ENCODE data around the gene AAR2. TPM values are rescaled to one million over a fixed set of nuclear protein-coding genes. Genes with fewer than 3 reads are reported as not detected.

The AAR2 gene
- total RNA-seq, 2 experiments from 2014 or later = 25.3 to 27.8 TPM

- ChIA-PET CTCF (no interaction called here), POLR2A (no interaction called here)
Measured at GRCh38 chr20:36251426-36251825, 15.1 kb downstream of the AAR2 start.

DNA sequence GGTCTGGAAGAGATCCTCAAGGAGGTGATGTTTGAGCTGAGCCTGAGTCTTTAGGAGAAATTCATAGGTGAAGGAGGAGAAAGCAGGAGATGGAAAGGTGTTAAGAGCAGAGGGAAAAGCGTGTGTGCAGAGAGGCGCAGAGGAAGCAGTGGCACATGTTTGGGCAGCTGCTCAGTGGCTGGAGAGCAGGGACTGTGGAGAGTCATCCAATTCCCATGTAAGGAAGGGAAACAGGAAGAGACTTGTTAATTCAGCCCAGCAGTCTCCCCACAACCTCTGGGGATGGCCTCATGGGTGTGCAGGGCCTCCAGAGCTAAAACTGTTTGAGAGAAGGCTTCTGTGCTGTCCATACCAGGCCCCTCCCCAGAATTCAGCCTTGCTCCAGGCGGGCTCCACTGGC, 16.2 kb downstream of the AAR2 start:
- CTCF ChIA-PET = no interaction called here
- POLR2A ChIA-PET = no interaction called here

GRCh38 chr20:36253036-36253435, 16.8 kb downstream of the AAR2 start:
- ChIA-PET POLR2A (no interaction called here), CTCF (no interaction called here)

DNA sequence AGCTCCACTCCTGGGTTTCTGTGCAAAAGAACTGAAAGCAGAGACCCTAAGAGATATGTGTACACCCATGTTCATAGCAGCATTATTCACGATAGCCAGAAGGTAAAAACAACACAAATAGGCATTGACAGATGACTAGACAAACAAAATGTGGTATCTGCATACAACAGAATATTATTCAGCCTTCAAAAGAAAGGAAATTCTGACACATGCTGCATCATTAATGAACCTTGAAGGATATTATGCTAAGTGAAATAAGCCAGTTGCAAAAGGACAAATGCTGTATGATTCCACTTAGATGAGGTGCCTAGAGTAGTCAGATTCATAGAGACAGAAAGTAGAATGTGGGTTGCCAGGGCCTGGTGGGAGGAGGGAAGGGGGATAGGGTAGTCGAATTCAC, 17.8 kb downstream of the AAR2 start:
- ChIA-PET POLR2A (no interaction called here), CTCF (no interaction called here)

DNA sequence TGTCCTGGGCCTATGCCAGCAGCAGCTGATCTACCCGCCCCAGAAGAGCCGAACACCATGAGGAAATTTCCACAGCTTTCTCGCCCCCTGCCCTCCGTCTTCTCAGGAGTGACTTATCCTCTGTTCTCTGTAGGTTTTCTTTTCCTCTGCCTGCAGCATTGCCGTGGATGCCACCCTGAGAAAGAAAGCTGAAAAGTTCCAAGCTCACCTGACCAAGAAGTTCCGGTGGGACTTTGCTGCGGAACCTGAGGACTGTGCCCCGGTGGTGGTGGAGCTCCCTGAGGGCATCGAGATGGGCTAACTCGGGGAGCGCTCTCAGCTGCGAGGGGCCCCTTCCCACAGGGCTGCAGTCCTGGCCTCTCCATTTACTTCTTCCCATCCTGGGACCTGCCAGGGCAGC, 19.2 kb downstream of the AAR2 start:
- ChIA-PET POLR2A (no interaction called here), CTCF (no interaction called here)

- POLR2A ChIA-PET = no interaction called here
- CTCF ChIA-PET = no interaction called here
Measured at GRCh38 chr20:36259177-36260061, 23.1 kb downstream of the AAR2 start.

DNA sequence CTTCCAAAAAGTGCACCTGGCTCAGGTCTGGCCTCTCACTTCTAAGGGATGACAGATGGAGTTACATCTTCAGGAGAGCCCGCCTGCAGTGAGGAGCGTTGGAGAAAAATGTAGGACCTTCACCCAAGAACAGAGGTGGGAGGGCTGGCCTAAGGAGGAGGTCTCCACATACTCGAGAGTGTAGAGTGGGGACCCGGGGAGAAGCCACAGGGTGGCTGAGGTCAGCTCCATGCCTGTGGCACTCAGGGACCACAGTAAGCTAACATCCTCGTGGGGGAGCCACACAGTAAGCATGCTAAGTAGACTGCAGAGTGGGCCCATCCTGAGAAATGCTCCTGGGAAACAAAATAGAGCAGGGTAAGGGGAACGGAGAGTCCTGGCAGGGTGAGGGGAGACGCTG, 24.0 kb downstream of the AAR2 start:
- POLR2A ChIA-PET = no interaction called here
- CTCF ChIA-PET = no interaction called here

GRCh38 chr20:36261389-36262105, 25.3 kb downstream of the AAR2 start:
- ChIA-PET CTCF (no interaction called here), POLR2A (no interaction called here)

DNA sequence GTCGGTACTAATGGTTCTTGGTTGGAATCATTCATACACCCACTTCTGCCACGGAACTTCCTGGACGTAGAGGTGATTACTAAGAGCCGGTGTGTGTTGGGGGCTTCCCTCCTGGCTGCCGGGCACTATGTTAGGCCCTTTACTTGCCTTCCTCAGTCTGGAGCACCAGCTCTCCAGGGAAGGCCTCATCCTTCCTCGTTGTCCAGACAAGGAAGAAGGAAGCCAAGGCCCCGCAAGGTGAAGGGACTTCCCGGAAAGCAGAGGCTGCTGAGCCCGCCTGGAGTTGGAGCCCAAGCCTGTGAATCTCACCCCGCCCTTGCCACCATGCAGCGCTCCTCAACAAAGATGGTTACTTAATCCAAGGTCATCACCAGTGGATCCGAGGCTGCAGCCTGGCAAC, 26.2 kb downstream of the AAR2 start:
- POLR2A ChIA-PET = no interaction called here
- CTCF ChIA-PET = no interaction called here

DNA sequence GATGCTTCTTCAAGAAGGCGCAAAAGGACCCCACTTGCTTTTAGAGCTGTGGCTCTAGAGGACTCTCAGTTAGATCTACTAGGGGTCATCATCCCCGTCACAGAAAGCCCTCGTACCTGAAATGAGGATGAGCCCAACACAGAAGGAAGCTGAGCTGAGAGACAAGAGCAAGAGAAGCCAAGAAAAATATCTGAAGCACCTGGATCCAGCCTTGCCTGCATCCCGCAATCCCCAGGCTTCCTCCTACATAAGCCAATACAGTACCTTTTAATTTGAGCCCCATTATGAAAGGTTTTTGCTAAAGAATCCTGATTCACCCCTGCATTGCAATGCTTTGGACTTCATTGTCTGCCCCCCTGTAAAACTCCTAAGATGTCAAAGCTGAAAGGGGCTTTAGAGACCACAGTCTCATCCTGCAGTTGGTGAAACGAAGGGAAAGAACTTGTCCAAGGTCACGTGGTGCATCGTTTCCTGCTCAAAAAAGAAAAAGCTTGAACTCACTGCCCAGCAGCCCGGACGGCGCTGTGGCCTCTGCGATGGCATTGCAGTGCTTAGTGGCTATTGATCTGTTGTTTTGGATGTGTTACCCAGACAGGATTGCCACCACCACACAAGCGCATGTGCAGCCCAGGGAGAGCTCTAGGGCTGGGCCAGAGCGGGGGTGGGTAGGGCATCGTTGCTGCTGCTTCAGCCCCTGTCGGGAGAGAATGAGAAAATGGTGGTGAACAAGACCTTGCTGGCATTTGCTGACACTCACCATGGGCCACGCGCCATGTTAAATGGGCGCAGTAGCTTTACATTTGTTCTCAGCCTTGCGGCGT, 28.4 kb downstream of the AAR2 start:
- CTCF ChIA-PET = interaction anchor here (0.5 kb wide), 1 partner anchor 109 kb away, joined by 3 read pairs; no protein-coding TSS in a partner anchor
- POLR2A ChIA-PET = no interaction called here

- POLR2A ChIA-PET = no interaction called here
- CTCF ChIA-PET = no interaction called here
Measured at GRCh38 chr20:36266189-36266588, 29.9 kb downstream of the AAR2 start.

DNA sequence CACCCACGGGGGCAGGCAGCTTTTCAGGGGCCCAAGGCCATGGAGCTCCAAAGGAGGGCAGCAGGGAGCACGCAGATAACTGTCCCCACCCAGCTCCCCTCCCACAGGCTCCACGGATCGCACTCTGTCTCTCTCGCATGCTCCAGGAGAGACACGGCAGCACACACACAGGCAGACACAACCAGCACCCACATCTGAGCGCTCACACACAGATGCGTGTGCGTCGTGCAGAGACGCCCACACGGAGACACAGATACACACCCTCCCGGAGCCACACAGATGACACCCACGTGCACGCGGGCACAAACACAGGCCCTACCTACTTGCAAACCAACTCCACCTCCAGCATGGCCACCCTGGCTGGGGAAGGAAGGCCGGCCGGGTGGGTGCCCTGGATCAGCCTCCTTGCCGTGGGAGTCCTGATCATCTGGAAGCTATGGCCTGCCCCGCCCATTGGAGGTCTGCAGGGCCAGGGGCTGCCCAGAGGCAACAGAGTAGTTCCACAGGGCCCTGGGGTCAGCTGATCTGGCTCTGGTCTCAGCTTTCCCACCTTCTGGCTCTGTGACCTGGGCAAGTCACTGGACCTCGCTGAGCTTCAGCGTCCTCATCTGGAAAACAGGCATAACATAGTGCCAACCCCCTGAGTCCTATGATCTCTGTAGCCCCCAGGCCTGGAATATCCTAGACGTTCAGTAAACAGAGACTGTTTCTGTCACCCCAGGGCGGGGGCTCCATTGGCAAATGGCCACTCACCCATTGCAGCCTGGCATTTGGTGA, 31.5 kb downstream of the AAR2 start:
- ChIA-PET POLR2A (no interaction called here), CTCF (no interaction called here)

DNA sequence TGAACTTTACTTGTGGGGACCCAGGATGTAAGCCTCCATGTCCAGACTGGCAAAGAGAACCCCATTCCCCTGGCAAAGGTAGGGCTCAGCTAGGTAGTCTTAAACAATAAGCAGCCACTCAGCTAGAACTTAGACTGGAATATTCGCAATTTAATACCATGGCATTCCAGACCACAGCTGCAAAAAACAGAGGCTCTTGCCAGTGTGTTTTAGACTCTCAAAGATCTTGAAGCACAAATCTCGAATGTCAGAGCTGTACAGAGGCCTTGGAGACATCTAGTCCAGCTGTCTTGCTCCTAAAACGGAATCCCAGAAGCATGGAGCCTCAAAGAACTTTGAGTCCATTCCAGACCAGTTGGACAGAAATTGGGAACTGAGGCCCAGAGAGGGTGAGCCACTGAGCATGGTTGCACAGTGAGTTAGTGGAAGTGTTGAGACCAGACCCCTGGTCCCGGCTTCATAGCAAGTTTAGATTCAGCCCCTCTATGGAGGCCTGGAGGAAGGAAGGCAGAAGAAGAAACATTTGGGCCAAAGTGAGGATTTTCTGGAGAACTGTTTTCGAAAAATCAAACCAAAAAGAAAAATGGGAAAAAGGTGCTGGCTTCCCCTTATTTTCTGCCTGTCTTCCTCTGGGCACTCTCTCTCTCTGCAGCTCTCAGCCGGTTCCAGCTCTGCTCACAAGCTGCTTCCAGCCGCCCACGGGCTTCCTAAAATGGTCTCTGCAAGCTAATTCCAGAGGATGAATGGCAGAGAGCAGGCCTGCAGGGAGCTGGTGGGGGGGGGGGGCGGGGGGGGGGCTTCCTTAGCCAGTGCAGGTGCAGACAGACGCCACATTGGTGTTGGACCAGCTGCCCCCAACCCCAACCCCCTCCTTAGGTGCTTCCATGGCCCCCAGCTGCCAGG, 32.4 kb downstream of the AAR2 start:
- CTCF ChIA-PET = no interaction called here
- POLR2A ChIA-PET = no interaction called here

DNA sequence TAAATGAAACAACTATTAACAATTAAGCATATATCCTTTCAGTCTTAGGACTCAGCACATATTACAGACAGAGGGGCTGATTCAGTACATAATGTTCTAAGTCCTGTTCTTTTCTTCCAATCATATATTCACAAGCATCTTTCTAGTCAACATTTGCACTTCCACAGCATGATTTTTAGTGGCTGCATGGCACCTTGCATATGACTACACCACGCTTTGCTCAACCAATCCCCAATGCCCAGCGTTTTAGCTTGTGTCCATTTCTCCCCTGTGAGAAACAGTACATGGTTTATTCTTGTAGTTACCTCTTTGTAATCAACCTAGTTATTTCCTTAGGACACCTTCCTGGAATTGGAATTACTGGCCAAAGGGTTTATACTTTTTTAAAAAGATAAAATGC, 33.2 kb downstream of the AAR2 start:
- CTCF ChIA-PET = no interaction called here
- POLR2A ChIA-PET = no interaction called here

- ChIA-PET POLR2A (no interaction called here), CTCF (no interaction called here)
Measured at GRCh38 chr20:36270744-36271638, 34.7 kb downstream of the AAR2 start.

DNA sequence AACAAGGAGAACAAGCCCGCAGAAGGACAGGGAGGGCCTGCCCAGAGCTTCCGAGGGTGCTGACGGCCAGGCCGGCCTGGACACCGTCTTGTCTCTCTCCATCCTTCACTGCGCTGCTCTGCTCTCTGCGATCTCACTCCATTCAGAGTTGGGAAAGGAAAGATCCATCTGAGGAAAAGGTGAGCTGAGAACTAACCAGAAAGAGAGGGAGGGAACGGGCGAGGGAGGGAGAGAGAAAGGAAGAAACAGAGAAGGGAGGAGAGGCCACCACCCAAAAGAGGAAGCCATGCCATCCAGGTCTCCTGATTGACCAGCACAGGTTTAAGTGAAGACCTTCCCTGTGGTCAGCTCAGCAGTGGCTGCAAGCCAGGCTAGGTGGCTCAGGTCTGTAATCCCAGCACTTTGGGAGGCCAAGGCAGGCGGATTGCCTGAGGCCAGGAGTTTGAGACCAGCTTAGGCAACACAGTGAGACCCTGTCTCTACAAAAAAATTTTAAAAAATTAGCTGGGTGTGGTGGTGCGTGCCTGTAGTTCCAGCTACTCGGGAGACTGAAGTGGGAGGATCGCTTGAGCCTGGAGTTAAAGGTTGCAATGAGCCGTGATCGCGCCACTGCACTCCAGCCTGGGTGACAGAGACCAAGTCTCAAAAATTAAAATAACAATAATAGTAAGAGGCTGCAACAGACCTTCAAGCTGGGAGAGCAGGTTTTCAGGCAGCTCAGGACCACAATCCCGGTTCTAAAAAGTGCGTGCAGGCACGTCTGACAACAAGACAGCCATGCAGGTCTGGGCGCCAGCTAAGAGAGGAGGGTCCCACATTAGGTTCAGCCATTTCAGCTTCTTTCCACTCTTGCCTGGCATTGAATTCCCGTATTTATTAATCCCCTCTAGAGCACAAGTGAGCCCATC, 35.6 kb downstream of the AAR2 start:
- CTCF ChIA-PET = no interaction called here
- POLR2A ChIA-PET = no interaction called here

All from activated CD8-positive, alpha-beta memory T cell treated with anti-CD3 and anti-CD28 coated beads for 36 hours (primary cell).